Nephron progenitor cell (in vitro differentiated cells): Measurements from ENCODE around the gene DHCR24.

Experiments used
- DNase-seq: peaks from one replicate; pipeline ENCODE4 v3.0.0; 2021
- H3K27ac Mint-ChIP-seq: 2 replicates; pipeline ENCODE4 v1.8.0; 2021; ENCODE audit warnings: mild to moderate bottlenecking, moderate library complexity, mixed read lengths
- H3K27me3 Mint-ChIP-seq: 2 replicates; pipeline ENCODE4 v1.8.0; 2021; ENCODE audit warnings: mild to moderate bottlenecking, low read depth, mixed read lengths; ENCODE audit not compliant: poor library complexity
- H3K36me3 Mint-ChIP-seq: 2 replicates; pipeline ENCODE4 v1.8.0; 2021; ENCODE audit warnings: low read depth, mixed read lengths
- H3K4me1 Mint-ChIP-seq: 2 replicates; pipeline ENCODE4 v1.8.0; 2021; ENCODE audit warnings: mixed read lengths
- H3K4me3 Mint-ChIP-seq: 2 replicates; pipeline ENCODE4 v1.8.0; 2021; ENCODE audit warnings: mild to moderate bottlenecking, moderate library complexity, mixed read lengths
- H3K9me3 Mint-ChIP-seq: 2 replicates; pipeline ENCODE4 v1.8.0; 2021; ENCODE audit warnings: mild to moderate bottlenecking, moderate library complexity, mixed read lengths
- CTCF ChIP-seq: fragments of 200-600 bp; sonication (generic); IDR thresholded peaks from 2 replicates; pipeline ENCODE4 v1.5.0; 2021; ENCODE audit warnings: antibody characterized with exemption

Gene DHCR24

GRCh38 chr1:54870869-54871268 lies 16.1 kb downstream of the DHCR24 start:
- no peaks in the 10 kb centered on the region for H3K27me3 Mint-ChIP-seq
- peaks cover 71% of the 10 kb centered on the region for H3K36me3 Mint-ChIP-seq
- no peak for DNase-seq

GRCh38 chr1:54869173-54869851 lies 17.7 kb downstream of the DHCR24 start:
- H3K9me3 Mint-ChIP-seq: no peaks in the 10 kb centered on the region
- H3K4me1 Mint-ChIP-seq: peaks cover 3% of the 10 kb centered on the region
- H3K36me3 Mint-ChIP-seq: peaks cover 70% of the 10 kb centered on the region
- no peak overlapping the region for H3K4me3 Mint-ChIP-seq
- no peaks in the 10 kb centered on the region for H3K27me3 Mint-ChIP-seq
- DNase-seq: no peak
- H3K27ac Mint-ChIP-seq: no peak overlapping the region
- TF ChIP-seq CTCF: no peak

More at GRCh38 chr1:54870869-54871268, 16.1 kb downstream of the DHCR24 start:
- H3K9me3 Mint-ChIP-seq: no peaks in the 10 kb centered on the region
- no peak for TF ChIP-seq CTCF
- H3K4me3 Mint-ChIP-seq: no peak overlapping the region
- no peak overlapping the region for H3K27ac Mint-ChIP-seq
- H3K4me1 Mint-ChIP-seq: no peaks in the 10 kb centered on the region

GRCh38 chr1:54867717-54868057 lies 19.3 kb downstream of the DHCR24 start:
- no peak overlapping the region for H3K4me3 Mint-ChIP-seq
- peaks cover 75% of the 10 kb centered on the region for H3K36me3 Mint-ChIP-seq
- DNase-seq: no peak
- no peak overlapping the region for H3K27ac Mint-ChIP-seq
- H3K9me3 Mint-ChIP-seq: no peaks in the 10 kb centered on the region
- H3K4me1 Mint-ChIP-seq: peaks cover 8% of the 10 kb centered on the region
- TF ChIP-seq CTCF: no peak
- H3K27me3 Mint-ChIP-seq: no peaks in the 10 kb centered on the region

- Mint-ChIP-seq H3K36me3 (peaks cover 75% of the 10 kb centered on the region), H3K9me3 (no peaks in the 10 kb centered on the region), H3K4me3 (no peak overlapping the region), H3K27me3 (no peaks in the 10 kb centered on the region), H3K4me1 (peaks cover 14% of the 10 kb centered on the region), H3K27ac (no peak overlapping the region)
- DNase-seq: no peak
- no peak for TF ChIP-seq CTCF
Measured at GRCh38 chr1:54866801-54867716, 19.9 kb downstream of the DHCR24 start.

GRCh38 chr1:54865238-54866073 lies 21.5 kb downstream of the DHCR24 start:
- peaks cover 75% of the 10 kb centered on the region for H3K36me3 Mint-ChIP-seq
- H3K4me1 Mint-ChIP-seq: peaks cover 30% of the 10 kb centered on the region
- DNase-seq: no peak
- H3K9me3 Mint-ChIP-seq: no peaks in the 10 kb centered on the region
- no peak for TF ChIP-seq CTCF
- H3K27ac Mint-ChIP-seq: peak overlapping the region; percentile 24
- H3K4me3 Mint-ChIP-seq: no peak overlapping the region
- H3K27me3 Mint-ChIP-seq: no peaks in the 10 kb centered on the region
